Ectodermal cell (in vitro differentiated cells): ENCODE results near the gene CUEDC1.

ENCODE experiments used
- H3K27ac ChIP-seq: 2 replicates; pipeline ENCODE4 v1.7.0; 2013; ENCODE audit warnings: mild to moderate bottlenecking, low read depth, low read length; ENCODE audit not compliant: insufficient read depth, poor library complexity, severe bottlenecking
- H3K27me3 ChIP-seq: 2 replicates; pipeline ENCODE4 v1.7.0; 2013; ENCODE audit warnings: mild to moderate bottlenecking, low read length; ENCODE audit not compliant: insufficient read depth, control insufficient read depth, poor library complexity, severe bottlenecking
- H3K36me3 ChIP-seq: one replicate; pipeline ENCODE4 v1.7.0; 2013; ENCODE audit warnings: low read length; ENCODE audit not compliant: control insufficient read depth, insufficient read depth
- H3K4me1 ChIP-seq: one replicate; pipeline ENCODE4 v1.7.0; 2013; ENCODE audit warnings: low read length; ENCODE audit not compliant: control insufficient read depth, insufficient read depth
- H3K4me3 ChIP-seq: 2 replicates; pipeline ENCODE4 v1.7.0; 2013; ENCODE audit warnings: low read depth, low read length, control low read depth; ENCODE audit not compliant: insufficient read depth
- H3K9me3 ChIP-seq: 2 replicates; pipeline ENCODE4 v1.7.0; 2013; ENCODE audit warnings: mild to moderate bottlenecking, low read length, moderate library complexity; ENCODE audit not compliant: control insufficient read depth
- WGBS, 2 experiments: methylation state at CpG; one replicate each; pipeline ENCODE4 v1.1.7; 2013; ENCODE audit warnings: missing lambda C conversion rate in 2 of 2; 5-methylcytosine and 5-hydroxymethylcytosine counted together

Gene CUEDC1

DNA sequence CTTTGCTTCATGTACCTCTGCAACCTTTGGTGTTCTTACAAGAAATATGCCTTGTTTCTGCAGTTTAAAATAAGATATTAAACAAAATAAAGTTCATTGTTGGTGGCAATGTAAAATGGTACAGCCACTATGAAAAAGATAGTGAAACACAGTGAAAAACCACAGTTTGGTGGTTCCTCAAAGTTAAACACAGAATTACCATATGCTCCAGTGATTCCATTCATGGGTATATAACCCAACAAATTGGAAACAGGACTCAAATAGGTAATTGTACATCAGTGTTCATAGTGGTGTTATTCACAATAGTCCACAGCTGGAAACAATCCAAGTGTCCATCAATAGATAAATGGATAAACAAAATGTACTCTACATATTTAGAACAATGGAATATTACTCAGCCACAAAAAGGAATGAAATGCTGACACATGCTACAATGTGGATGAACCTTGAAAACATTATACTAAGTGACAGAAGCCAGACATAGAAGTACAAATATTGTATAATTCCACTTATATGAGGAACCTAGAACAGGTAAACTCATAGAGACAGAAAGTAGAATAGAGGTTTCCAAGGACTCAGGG is 49.2 kb downstream of the CUEDC1 start:
- Histone ChIP-seq H3K27me3 (no peaks in the 10 kb centered on the region), H3K4me3 (no peak overlapping the region), H3K4me1 (peaks cover 36% of the 10 kb centered on the region), H3K36me3 (no peaks in the 10 kb centered on the region), H3K27ac (no peak overlapping the region), H3K9me3 (no peaks in the 10 kb centered on the region)

DNA sequence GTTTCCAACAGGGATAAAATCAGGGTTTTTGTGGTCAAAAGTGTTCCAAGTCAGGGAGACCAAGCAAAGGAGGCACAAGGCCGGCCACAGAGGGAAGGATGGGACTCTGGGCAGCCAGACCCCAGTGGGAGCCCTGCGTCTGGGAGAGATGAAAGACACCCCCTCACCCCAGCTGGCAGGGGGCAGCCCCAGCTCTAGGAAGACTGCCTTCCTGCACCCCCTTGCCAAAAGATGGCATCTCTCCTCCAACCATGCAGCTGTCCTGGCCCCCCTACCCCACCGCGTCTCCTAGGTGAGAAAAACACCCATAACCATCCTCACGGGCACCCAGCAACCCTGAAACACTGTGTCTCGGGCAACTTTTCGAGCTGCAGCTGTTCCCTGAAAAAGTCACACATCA is 51.3 kb downstream of the CUEDC1 start:
- H3K4me3 ChIP-seq, result no peak overlapping the region
- H3K27me3 ChIP-seq, result no peaks in the 10 kb centered on the region
- 90 to 91% methylated on average over 7 of the region's 7 CpGs for WGBS, 2 experiments
- no peaks in the 10 kb centered on the region for H3K9me3 ChIP-seq
- H3K27ac ChIP-seq, result no peak overlapping the region
- H3K4me1 ChIP-seq, result peaks cover 34% of the 10 kb centered on the region
- no peaks in the 10 kb centered on the region for H3K36me3 ChIP-seq

DNA sequence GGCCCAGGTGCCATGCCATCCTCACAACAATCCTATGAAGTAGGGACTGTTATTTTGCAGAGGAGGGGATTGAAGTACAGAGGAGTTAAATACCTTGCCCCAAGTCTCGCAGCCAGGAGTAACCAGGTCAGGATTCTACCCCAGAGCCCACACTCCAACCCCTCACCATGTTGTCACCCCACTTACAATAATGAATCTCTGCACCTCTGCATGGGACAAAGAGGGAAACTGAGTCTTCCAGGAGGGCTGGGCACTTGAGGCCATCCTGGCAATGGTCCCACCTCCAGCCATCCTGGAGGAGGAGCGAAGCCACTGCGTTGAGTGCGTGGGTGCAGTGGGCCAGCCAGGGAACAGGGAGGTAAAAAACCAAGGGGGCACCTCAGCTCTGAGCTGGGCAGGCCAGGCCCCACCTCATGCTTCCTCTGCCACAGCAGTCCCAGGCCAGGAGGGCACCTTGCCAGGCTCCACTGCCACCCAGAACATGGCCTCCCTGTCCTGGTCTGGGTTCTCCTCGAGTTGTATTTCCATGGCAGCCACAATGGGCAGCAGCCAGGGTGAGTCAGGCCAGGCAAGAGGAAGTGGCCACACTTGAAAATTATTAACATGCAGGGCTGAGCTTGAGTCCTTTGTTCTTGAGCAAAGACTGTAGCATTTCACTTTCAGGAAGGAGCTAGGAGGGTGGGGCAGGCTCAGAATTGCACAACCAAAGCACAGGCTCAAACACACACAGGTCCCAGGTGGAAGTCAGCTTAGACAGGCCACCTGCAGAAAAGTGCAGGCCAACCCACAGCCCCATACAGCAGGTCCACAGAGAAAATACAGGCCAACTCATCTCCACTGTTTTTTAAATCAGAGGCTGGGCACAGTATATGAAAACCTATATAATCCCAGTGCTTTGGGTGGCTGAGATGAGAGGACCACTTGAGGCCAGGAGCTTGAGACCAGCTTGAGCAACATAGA is 52.1 kb downstream of the CUEDC1 start:
- 92 to 94% methylated on average over 5 of the region's 5 CpGs for WGBS, 2 experiments
- H3K27ac ChIP-seq, result no peak overlapping the region
- no peaks in the 10 kb centered on the region for H3K9me3 ChIP-seq
- H3K4me3 ChIP-seq, result no peak overlapping the region
- H3K4me1 ChIP-seq, result peaks cover 41% of the 10 kb centered on the region
- no peaks in the 10 kb centered on the region for H3K36me3 ChIP-seq
- H3K27me3 ChIP-seq, result no peaks in the 10 kb centered on the region

DNA sequence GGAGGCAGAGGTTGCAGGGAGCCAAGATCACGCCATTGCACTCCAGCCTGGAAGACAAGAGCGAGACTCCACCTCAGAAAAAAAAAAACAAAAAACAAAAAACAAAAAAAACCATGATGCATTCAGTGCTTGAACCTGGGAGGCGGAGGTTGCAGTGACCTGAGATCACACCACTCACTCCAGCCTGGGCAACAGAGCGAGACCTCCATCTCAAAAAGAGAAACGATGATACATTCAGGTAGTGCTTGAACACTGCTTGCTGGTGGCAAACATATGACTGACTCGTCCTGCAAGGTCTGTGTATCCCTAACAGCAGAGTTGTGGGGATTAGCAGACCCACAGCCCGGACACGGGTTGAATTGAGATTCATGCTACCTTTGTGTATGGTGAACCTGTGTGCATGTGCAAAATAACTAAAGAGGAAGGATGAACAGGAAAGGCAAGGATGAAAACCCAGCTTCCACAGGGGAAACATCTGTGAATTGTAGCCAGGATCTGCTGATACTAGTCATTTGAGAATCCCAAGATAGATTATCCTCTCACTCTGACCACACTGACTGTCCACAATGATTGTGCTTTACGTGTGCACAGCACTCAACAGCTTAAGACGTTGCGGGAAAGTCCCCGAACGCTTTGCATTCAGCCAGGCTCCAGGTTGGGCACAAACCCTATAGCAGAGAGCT is 53.0 kb downstream of the CUEDC1 start:
- Histone ChIP-seq H3K36me3 (no peaks in the 10 kb centered on the region), H3K27ac (no peak overlapping the region), H3K9me3 (no peaks in the 10 kb centered on the region), H3K27me3 (no peaks in the 10 kb centered on the region), H3K4me3 (no peak overlapping the region), H3K4me1 (peaks cover 47% of the 10 kb centered on the region)
- 91 to 94% methylated on average over 13 of the region's 13 CpGs for WGBS, 2 experiments

DNA sequence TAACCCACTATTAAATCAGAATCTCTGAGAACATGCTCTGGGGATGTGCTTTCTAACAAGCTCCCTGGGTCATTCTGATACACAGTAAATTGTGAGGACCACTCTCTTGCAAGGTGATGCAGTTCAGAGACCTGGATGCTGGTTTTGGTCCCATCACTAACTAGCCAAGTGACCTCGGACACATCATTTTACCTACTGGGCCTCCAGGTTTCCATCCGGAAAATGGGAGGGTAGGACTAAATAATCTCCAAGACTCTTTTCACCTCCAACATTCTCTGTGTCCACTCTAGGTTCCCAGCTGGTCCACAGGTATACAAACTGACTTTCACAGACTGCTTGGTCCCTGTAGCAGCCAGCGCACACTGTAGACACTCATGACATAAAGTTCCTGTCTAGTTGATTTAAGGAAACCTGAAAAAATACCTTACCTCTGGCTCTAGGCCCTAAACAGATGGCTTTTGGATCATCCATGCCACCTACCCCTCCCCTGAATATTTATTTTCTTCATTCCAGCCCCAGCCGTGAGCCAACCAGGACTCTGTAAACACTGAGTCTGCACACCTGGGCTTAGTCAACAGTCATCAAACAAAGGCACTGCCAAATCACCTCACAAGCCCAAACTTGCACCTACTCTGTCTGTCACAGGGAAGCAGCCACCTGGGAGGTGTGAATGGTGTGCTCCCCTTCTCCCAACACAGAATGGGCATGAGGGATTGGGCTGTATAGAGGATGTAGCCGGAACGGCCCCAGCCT is 54.0 kb downstream of the CUEDC1 start:
- Histone ChIP-seq H3K4me1 (peaks cover 42% of the 10 kb centered on the region), H3K27ac (no peak overlapping the region), H3K9me3 (no peaks in the 10 kb centered on the region), H3K27me3 (no peaks in the 10 kb centered on the region), H3K36me3 (no peaks in the 10 kb centered on the region), H3K4me3 (no peak overlapping the region)
- WGBS, 2 experiments, result 94 to 95% methylated on average over 6 of the region's 6 CpGs

DNA sequence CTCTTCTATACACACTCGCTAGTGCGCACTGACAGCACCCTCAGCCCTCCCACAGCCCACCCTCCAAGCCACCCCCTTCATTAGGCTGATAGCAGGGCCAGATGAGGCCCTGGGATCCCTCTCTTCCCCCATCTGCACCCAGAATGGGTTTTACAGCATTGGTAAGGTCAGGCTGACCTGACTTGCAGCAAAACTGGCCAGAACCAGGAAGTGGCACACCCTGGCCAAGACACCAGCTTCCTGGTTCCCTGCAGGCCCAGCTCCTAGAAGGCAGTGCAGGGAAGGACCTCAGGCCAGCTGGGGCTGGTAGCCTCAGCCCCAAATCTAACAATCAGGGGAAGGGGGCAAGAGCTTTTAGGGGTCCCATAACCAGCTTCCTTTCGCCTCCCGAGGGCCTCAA is 55.4 kb downstream of the CUEDC1 start:
- no peak overlapping the region for H3K4me3 ChIP-seq
- no peaks in the 10 kb centered on the region for H3K9me3 ChIP-seq
- peak overlapping the region; percentile 76 for H3K27ac ChIP-seq
- H3K36me3 ChIP-seq, result no peaks in the 10 kb centered on the region
- no peaks in the 10 kb centered on the region for H3K27me3 ChIP-seq
- whole genome bisulfite sequencing, 2 experiments, result 94% methylated on average over 4 of the region's 4 CpGs
- H3K4me1 ChIP-seq, result peaks cover 39% of the 10 kb centered on the region

DNA sequence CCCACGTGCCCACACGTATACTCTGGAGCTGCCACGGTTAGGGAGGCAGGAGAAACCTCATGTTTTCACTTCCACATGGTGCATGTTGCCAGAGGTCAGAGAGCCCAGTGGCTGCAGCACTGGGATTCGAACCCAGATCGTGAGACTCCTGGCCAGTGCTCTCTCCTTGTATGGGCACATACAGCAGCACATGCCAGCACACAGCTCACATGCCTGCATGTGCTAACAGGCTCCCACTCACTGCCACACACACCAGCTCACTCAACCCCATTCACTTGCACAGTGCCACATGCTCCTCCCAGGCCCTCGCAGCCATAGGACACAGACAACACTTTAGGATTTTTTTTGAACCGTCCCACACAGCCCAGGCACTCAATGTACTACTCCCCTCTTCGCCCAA is 55.8 kb downstream of the CUEDC1 start:
- Histone ChIP-seq H3K36me3 (no peaks in the 10 kb centered on the region), H3K27ac (peak overlapping the region; percentile 76), H3K9me3 (no peaks in the 10 kb centered on the region), H3K4me3 (no peak overlapping the region), H3K27me3 (no peaks in the 10 kb centered on the region), H3K4me1 (peaks cover 35% of the 10 kb centered on the region)
- WGBS, 2 experiments, result 77 to 80% methylated on average over 8 of the region's 8 CpGs

DNA sequence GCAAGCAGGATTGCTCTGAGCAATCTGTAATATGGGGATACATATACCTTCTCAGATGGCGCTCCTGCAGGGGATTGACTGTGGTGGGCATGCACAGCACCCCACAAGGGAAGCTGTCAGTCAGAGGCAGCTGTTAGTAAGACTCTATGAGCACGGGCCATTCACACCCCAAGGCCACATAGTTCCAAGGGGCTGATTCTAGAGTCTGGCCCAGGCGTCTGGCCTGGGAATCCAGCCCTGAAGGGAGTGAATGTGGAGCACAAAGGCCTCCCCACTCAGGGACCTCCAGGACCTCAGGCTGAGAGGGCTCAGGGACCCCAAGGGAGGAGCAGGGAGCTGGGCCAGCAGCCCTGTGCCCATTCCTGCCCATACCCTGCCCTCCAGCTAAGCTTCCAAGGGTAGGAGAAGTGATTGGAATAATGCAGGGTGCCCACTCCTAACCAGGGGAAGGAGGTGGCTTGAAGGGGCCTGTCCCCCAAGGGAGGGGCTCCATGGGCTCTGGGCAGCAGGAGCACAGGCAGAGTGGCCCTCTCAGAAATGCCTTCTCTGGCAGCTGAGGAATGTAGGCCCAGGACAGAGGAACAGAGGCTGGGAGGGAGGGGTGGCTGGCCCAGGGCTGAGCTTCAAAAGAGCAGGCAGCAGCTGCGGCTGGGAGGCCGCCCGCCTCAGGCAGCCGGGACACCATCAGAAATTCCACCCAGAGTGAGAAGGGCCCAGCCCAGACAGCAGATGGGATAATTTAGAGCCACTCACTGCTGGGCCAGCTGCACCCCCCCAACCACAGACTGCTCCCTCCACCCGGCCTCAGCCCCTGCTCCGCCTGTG is 56.5 kb downstream of the CUEDC1 start:
- 32 to 37% methylated on average over 9 of the region's 9 CpGs for WGBS, 2 experiments

DNA sequence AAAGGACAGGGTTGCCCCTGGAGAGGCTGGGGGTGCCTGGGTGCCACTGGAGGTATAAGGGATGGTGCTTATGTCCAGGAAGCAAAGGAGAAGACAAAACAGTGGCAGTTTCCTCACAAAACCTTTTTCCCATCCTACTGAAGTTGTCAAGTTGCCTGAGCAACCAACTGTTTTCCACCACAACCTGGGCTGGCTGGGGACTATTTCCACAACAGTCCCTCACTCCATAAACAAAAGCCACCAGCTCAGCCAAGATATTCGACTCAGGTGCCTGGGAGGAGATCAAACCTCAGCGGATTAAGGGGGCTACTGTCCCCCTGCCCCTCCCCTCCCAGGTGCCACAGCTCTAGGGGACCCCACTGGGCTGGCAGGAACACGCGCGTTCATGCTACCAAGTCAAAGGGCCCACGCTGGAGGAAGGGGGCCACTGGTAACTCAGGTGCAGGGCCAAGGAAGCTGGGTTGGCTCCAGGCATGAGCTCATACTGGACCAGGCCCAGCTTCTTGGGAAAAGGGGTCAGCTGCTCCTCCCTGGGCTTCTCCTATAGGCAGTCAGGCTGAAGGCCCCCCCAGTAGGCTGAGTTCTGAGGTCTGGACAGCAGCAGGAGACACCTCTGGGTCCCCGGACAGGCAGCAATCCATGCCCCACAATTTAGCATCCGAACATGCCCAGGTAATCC is 59.7 kb downstream of the CUEDC1 start:
- no peaks in the 10 kb centered on the region for H3K9me3 ChIP-seq
- WGBS, 2 experiments, result 93% methylated on average over 8 of the region's 8 CpGs
- H3K27ac ChIP-seq, result no peak overlapping the region
- H3K4me3 ChIP-seq, result no peak overlapping the region
- H3K4me1 ChIP-seq, result peaks cover 41% of the 10 kb centered on the region
- no peaks in the 10 kb centered on the region for H3K36me3 ChIP-seq
- H3K27me3 ChIP-seq, result no peaks in the 10 kb centered on the region

More for the DNA sequence above, 56.5 kb downstream of the CUEDC1 start:
- H3K4me1 ChIP-seq, result peaks cover 30% of the 10 kb centered on the region
- H3K27me3 ChIP-seq, result no peaks in the 10 kb centered on the region
- H3K27ac ChIP-seq, result peak overlapping the region; percentile 76
- H3K9me3 ChIP-seq, result no peaks in the 10 kb centered on the region
- H3K36me3 ChIP-seq, result no peaks in the 10 kb centered on the region
- H3K4me3 ChIP-seq, result no peak overlapping the region
